ENCODE measurements around the gene PCTP. TPM values are rescaled to one million over a fixed set of nuclear protein-coding genes. Genes with fewer than 3 reads are reported as not detected.

The PCTP gene
- total and polyA plus RNA-seq, 7 donors, result 20.8 to 64.7 (median 25.0) TPM

DNA sequence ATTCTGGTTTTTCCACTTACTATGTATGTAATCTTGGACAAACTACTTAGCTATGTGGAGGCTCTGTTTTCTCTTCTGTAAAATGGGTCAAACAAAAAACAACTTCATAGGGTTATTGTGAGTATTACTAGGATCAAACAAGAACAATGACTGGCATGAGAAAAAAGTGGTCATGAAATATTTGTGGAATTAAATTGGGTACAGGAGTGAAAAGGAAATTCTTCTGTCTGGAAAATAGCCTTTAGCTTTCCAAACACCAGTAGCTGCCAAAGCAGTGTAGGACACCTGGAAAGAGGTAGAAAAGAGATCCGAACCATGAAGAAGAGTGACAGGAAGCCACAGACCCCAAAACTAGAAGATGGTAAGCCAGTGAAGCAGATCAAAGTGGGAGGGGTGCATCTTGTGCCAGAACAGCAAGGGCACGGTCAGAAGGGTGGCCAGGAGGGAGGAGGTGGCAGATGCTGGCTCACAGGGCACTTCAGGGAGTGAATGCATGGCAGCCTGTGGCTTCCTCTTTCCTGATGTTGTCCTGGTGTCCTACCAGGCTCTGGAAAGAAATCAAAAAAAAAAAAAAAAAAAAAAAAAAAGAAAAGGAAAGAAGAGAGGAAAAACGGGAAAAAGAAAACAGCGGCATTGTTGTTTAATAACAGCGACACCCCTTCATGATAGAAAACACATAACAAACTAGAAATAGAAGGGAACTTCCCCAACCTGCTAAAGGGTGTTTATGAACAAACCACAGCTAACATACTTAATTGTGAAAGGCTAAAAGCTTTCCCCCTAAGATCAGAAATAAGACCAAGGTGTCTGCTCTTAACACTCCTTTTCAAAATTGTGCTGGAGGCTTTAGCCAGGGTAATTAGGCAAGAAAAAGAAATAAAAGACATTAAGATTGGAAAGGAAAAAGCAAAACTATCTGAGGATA lies 67.9 kb downstream of the PCTP start:
- no peak overlapping the region for H3K27ac ChIP-seq
- no peak for TF ChIP-seq POLR2AphosphoS5 (IDR thresholded peaks at IDR 0.05)
- TF ChIP-seq POLR2A (IDR thresholded peaks at IDR 0.05), result no peak
- no peak for TF ChIP-seq CTCF (IDR thresholded peaks at IDR 0.05)
- TF ChIP-seq EP300 (IDR thresholded peaks at IDR 0.05), result no peak
- 69 to 78% methylated on average over 5 of the region's 5 CpGs for WGBS, 2 donors
- intact Hi-C loops (cut with DNase I), result no loop called here
- H3K4me3 ChIP-seq, result no peak overlapping the region
- DNase-seq, result no peak
- no peaks in the 10 kb centered on the region for H3K36me3 ChIP-seq
- H3K4me1 ChIP-seq, result peaks cover 0 to 9% (median 6%) of the 10 kb centered on the region in 4 donors
- H3K27me3 ChIP-seq, result no peaks in the 10 kb centered on the region
- H3K9me3 ChIP-seq, result peaks cover 0 to 2% (median 0%) of the 10 kb centered on the region in 4 donors

DNA sequence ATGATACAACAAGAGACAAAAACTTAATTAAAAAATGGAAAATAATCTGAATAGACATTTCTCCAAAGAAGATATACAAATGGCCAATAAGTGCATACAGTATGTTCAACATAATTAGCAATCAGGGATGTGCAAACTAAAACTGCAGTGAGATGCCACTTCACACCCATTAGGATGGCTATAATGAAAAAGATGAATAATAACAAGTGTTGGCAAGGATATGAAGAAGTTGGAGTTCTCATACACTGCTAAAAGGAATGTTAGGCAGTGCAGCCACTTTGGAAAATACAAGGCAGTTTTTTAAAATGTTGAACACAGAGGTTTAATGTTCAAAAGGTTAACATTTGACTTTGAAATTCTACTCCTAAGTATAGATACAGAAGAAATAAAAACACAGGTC lies 69.8 kb downstream of the PCTP start:
- Histone ChIP-seq H3K27ac (no peak overlapping the region), H3K9me3 (peaks cover 0 to 2% (median 0%) of the 10 kb centered on the region in 4 donors), H3K4me1 (no peaks in the 10 kb centered on the region), H3K36me3 (no peaks in the 10 kb centered on the region), H3K4me3 (no peak overlapping the region), H3K27me3 (no peaks in the 10 kb centered on the region)
- TF ChIP-seq POLR2A (IDR thresholded peaks at IDR 0.05), result no peak
- no peak for TF ChIP-seq CTCF (IDR thresholded peaks at IDR 0.05)
- TF ChIP-seq POLR2AphosphoS5 (IDR thresholded peaks at IDR 0.05), result no peak
- no peak for TF ChIP-seq EP300 (IDR thresholded peaks at IDR 0.05)
- intact Hi-C loops (cut with DNase I), result no loop called here
- no peak for DNase-seq

DNA sequence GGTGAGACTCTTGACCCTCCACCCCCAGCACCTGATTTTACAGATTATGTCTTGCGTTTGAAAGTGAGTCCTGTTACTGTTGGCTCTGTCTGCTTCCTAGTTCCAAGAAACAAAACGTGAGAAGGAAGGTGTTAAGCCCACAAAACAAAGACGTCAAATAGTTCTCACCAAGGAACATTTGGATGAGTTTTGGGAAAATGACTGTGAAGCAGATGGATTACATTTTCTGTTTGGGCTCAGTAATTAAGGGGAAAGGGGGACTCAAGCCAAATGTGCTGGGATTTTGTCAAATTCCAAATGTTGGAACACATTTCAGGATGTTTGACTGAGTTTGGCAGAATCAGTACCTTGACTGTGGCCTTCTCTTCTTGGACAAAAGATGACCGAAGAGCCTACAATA lies 71.2 kb downstream of the PCTP start:
- DNase-seq, result no peak
- H3K4me1 ChIP-seq, result no peaks in the 10 kb centered on the region
- no peaks in the 10 kb centered on the region for H3K27me3 ChIP-seq
- WGBS, 2 donors, result 63 to 78% methylated on average over 4 of the region's 4 CpGs
- no peak overlapping the region for H3K27ac ChIP-seq
- peaks cover 0 to 2% (median 0%) of the 10 kb centered on the region in 4 donors for H3K9me3 ChIP-seq
- no peak overlapping the region for H3K4me3 ChIP-seq
- H3K36me3 ChIP-seq, result no peaks in the 10 kb centered on the region
- TF ChIP-seq EP300 (IDR thresholded peaks at IDR 0.05) (no peak), POLR2A (IDR thresholded peaks at IDR 0.05) (no peak), CTCF (IDR thresholded peaks at IDR 0.05) (no peak), POLR2AphosphoS5 (IDR thresholded peaks at IDR 0.05) (no peak)
- intact Hi-C loops (cut with DNase I), result no loop called here

DNA sequence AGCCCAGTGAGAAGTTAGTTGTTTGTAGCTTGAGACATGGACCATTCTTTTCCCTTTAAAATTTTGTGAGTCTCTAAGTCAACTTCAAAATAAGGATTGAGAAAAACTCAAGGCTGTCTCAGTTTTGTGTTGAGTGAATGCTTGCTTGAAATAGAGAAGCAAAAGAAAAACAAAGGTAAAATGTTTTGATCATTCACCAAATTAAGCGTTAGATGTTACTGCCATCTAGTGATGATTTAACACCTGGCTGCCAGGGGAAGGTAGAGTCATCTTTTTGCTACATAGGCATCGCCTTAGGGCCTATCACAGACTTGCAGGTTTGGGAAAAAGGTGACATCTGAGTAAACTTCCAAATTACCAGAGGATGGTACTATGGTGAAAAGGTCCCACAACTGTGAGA lies 74.4 kb downstream of the PCTP start:
- Histone ChIP-seq H3K4me3 (no peak overlapping the region), H3K27me3 (no peaks in the 10 kb centered on the region), H3K36me3 (no peaks in the 10 kb centered on the region), H3K9me3 (peaks cover 0 to 2% (median 0%) of the 10 kb centered on the region in 4 donors), H3K4me1 (no peaks in the 10 kb centered on the region), H3K27ac (no peak overlapping the region)
- DNase-seq, result no peak
- WGBS, 2 donors, result 41 to 62% methylated on average over 2 of the region's 2 CpGs
- intact Hi-C loops (cut with DNase I), result no loop called here
- no peak for TF ChIP-seq CTCF (IDR thresholded peaks at IDR 0.05)
- no peak for TF ChIP-seq EP300 (IDR thresholded peaks at IDR 0.05)
- no peak for TF ChIP-seq POLR2AphosphoS5 (IDR thresholded peaks at IDR 0.05)
- no peak for TF ChIP-seq POLR2A (IDR thresholded peaks at IDR 0.05)

Other genes starting within 250 kb of the PCTP start
- gene SMIM36, start 239.6 kb upstream of the PCTP start, total RNA-seq, result not detected
- not detected for gene SMIM36, start 239.6 kb upstream of the PCTP start, polyA plus RNA-seq
- 10 to 100 TPM in 3 of 4 donors, 1 to 10 TPM in 1; 9.0 to 25.0 (median 15.3) TPM for gene TMEM100, start 28.2 kb upstream of the PCTP start, total RNA-seq
- gene TMEM100, start 28.2 kb upstream of the PCTP start, polyA plus RNA-seq, result 1 to 10 TPM; 2.5 to 7.1 (median 5.4) TPM